ENCODE results near the gene SLC35F1. TPM values are rescaled to one million over a fixed set of nuclear protein-coding genes. Genes with fewer than 3 reads are reported as not detected.
"Not testable (repeated sequence)": the region's sequence is repeated elsewhere in the genome, so short reads cannot be mapped to it uniquely, and the experiment has no call there.

The SLC35F1 gene
- total RNA-seq, 1 donor from 2014 or later: not detected

GRCh38 chr6:117928833-117929232 lies 21.8 kb downstream of the SLC35F1 start:
- ATAC-seq: no peak

DNA sequence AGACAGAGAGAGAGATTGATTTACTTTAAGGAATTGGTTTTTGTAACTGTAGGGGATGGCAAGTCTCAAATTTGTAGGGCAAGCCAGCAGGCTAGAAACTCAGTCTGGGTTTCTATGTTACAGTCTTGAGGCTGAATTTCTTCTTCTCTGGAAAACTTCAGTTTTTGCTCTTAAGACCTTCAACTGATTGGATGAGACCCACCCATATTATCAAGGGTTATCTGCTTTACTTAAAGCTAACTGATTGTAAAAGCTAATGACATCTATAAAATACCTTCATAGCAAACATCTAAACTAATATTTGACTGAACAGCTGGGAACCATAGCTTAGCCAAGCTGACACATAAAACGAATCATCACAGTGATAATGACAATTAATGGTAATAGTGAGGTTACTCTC lies 22.4 kb downstream of the SLC35F1 start:
- no peak for ATAC-seq

DNA sequence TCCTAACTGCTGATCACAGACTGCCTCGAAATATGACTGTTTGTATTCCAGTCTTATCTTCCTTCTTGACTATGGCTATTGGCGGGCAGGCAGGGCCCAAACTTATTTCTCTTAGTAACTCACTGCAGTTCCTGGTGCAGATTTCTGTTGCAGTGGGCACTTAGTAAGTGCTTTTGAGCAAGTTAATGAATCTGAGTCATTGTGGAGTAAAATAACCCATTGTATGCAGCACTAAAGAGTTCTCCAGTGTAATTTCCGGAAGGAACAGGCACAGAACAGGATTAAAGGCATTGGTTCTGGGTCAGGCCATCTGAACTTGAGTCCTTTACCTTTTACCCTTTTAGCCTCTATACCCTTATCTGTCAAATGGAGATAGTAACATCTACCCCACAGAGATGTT lies 23.6 kb downstream of the SLC35F1 start:
- no peak for ATAC-seq

DNA sequence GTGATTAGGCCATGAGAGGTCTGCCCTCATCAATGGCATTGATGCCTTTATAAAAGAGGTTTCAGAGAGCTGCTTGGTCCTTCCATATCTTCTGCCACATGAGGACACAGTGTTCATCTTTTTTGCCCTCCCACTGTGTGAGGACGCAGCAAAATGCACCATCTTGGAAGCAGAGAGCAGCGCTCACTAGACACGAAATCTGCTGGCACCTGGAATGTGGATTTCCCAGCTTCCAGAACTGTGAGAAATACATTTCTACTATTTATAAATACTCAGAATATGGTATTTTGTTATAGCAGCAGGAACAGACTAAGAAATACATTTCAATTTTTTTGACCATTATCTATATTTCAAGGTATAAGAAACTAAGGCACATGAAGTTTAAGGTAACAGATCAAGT lies 24.9 kb downstream of the SLC35F1 start:
- no peak for ATAC-seq

DNA sequence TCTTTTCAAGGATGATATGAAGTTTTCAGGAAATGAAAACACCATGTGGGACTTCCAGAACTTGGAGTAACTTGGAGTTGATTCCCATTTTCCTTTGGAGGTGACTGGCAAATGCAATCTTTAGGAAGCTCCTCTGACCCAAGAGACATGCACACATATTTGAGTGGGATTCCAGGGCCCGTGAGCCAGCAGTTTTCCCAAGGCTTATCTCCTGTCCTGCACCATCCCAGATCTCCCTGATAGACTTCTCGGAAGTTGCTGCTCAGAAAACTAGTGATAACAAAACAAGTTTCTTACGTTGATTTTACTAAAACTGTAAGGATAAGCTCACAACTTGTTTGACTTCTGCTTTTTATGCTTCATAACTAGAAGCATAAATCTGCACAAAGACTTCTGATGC lies 25.6 kb downstream of the SLC35F1 start:
- no peak for ATAC-seq

GRCh38 chr6:117933471-117933870 lies 26.4 kb downstream of the SLC35F1 start:
- ATAC-seq: no peak

DNA sequence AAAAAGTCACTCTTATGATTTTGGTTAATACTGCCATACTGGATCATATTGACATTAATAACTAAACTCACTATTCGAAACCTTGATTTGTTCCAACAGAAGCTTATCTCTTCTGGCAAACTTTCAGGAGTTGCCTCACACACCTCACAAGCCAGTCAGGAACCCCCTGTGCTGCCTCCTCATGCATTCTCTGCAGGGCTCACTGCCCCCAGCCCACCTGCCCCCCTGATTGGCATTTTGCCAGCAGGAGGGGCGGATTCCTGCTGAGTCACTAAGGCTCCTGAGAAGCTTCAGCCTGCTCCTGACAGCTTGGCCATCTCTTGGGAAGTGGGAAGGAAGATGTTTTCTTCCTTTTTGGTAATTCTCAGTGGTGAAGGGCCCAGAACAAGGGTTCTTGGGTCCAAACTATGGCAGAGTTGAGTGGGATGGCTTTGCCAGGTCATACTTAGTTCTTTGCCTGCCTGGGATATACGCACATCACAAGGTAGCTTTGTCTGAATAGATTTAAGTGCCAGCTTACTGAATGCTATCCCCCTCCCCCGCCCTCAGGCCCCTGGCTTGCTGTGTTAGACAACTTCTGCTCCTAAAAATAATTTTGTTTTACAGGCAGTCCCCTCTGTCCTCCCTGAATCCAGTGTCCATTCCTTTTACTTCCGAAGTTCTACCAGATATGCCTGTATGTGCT lies 31.4 kb downstream of the SLC35F1 start:
- ATAC-seq: no peak

GRCh38 chr6:117947234-117947633 lies 40.2 kb downstream of the SLC35F1 start:
- ATAC-seq: no peak

GRCh38 chr6:117951783-117952182 lies 44.7 kb downstream of the SLC35F1 start:
- no peak for ATAC-seq

DNA sequence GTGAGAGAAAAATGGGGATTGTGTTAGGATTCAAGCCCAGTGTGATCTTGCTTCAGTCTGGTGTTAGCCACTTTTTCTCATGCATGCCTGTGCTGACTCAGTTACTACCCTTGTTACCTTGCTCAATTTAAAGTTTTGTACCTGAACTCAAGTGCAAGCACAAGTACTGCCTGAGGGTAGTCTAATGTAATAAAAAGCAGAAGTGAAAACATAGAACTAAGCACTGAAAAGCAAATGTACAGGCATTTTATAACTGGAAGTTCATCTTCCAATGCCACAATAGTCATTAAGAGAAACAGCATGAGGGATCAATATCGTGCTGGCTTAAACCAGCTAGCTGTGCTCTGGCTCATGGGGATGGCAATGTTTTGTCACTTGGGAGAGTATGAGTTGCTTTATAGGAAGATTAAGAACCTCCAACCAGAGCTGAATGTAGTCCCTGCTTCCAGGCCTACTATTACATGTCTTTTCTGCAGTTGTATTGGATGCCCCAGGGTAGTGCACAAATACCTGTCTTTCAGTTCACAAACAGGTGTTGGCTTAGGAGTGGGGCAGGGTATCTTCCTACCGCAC lies 48.7 kb downstream of the SLC35F1 start:
- no peak for ATAC-seq

GRCh38 chr6:117956386-117956785 lies 49.3 kb downstream of the SLC35F1 start:
- no peak for ATAC-seq

DNA sequence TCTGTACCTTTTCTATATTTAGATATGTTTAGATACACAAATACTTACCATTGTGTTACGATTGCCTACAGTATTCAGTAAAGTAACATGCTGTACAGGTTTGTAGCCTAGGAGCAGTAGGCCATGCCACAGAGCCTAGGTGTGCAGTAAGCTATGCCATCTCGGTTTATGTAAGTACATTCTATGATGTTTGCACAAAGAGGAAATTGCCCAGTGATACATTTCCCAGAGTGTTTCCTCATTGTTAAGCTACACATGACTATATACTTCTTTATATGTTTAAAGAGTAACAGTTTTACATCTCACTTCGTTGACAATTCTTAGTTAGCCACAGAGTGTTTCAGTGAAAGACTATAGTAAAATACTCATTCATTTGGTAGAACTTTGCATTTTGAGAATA lies 51.5 kb downstream of the SLC35F1 start:
- no peak for ATAC-seq

DNA sequence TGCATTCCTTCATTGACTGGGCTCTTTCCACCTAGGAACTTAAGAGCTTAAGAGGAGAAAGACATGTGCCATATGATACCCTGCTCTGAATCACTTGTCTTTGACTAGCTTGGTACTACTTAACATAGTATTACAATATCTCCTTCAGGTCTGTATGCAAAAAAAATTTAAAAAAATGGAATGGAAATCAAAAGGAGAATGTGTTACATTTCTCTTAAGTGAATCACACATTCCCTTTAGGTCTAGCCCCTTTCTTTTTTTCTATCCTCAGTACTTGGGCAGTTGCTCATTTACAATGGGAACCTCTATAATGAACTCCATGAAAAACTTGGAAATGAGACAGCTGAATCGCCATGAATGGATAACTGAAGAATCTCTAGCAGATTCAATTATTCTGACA lies 53.8 kb downstream of the SLC35F1 start:
- no peak for ATAC-seq

DNA sequence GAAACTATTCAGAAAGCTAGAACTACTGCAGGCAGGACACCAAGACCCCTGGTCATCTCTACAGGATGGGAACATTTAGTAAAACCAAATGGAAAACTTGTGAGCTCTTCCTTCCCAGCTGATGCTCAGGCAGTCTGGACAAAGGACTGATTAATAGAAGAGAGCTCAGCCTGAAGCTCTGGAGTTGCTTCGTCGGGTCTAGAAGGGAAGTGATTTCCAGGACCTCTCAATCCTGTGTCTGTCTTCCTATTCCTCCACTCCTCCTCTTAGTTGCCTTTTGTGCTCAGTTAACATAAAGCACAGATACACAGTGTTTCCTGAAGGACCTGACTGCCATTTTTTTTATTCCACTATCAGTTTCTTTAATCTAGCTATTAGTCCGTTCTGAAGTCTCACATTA lies 54.2 kb downstream of the SLC35F1 start:
- no peak for ATAC-seq

DNA sequence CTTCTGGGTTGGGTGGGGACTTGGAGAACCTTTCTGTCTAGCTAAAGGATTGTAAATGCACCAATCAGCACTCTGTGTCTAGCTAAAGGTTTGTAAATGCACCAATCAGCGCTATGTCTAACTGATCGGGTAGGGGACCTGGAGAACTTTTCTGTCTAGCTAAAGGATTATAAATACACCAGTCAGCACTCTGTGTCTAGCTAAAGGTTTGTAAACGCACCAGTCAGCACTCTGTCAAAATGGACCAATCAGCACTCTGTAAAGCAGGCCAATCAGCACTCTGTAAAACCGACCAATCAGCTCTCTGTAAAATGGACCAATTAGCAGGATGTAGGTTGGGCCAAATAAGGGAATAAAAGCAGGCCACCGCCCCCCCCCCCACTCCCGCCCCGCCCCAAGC lies 58.7 kb downstream of the SLC35F1 start:
- ATAC-seq: not testable (repeated sequence)

GRCh38 chr6:117971637-117972036 lies 64.6 kb downstream of the SLC35F1 start:
- no peak for ATAC-seq

DNA sequence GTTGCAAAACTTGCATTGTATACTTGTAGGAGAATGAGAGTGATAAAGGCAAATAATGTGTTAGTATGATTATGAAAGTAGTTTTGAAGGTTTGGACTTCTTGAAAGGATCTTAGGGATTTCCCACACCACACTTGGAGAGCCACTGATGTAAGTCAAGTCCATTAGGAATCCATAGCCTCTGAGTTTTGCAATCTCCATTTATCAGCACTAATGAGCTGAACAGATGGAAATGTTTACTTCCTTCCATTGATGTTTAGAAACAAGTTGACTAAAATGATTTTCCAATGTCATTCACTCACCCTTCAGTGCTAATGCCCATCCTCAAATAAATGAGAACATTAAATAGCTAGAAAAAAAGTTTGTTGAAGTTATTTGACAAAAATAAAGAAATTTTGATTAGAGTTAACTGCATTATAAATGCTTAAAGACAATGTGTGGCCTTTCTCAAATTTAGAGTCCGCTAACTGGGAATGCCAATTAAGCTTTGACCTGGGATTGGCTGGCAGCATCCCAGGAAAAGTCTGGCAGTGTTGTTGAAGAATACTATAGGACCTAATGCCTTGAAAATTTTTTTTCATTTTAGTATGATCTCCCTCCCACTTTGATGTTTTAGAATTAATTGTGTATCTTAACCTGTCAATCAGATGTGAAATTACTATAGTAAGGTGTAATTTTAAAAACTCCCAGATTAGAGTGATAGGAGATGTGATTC lies 68.0 kb downstream of the SLC35F1 start:
- no peak for ATAC-seq

GRCh38 chr6:117976030-117976651 lies 69.1 kb downstream of the SLC35F1 start:
- ATAC-seq: no peak

DNA sequence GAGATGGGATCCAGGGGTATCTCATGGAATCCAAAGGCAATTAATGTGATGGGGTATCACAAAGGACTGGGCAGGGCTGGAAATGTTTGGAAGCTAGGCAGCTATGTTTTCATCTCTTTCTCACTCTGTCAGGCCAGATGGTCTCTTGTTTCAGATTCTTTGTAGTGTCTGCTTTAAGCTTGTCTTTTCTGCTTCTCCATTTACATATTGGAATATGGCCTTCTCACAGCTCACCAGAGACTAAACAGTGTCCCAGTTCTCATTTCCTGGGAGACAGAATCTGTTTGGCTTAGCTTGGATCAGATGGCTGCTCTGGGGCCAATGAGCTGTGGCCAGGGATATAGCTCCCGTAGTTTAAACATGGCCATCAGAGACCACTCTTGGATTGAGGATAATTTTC lies 78.9 kb downstream of the SLC35F1 start:
- no peak for ATAC-seq

DNA sequence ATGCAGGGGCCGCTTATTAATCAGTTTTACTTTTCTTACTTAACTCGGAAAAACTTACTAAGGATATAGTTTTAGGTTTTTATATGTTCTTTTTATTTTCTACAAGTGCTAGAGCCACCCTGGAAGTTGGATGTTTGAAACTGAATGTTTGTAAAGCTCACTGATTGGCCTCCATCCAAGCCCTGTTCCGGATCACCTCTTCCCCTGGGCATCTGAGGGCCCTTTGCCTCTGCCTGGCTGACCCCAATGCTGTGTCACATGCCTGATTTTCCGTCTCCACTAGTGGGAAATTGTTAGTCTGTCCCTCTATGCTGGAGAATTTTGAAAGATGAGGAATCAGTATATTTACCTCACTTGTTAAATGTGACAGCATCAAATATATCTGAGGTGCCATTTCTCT lies 79.3 kb downstream of the SLC35F1 start:
- no peak for ATAC-seq

DNA sequence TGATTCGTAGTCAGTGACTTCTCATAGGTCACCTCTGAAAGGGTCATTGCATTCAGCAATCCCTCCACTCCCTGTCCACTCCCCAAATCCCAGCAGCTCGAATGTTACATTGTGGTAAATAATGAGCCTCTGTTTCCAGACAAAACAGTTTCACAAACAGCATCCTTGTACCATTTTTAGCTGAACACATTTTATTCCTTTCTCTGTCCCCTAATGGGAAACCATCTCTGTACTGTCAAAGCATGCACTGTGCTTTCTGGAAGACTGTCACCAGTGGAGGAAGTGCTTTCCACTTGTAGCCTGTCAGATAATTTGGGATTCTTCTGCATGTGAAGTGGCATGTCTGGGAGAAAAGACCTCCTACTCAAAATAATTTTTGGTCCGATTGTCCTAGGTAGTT lies 82.0 kb downstream of the SLC35F1 start:
- ATAC-seq: no peak

- no peak for ATAC-seq
Measured at GRCh38 chr6:117990151-117990550, 83.1 kb downstream of the SLC35F1 start.

- no peak for ATAC-seq
Measured at GRCh38 chr6:117992856-117993255, 85.8 kb downstream of the SLC35F1 start.

DNA sequence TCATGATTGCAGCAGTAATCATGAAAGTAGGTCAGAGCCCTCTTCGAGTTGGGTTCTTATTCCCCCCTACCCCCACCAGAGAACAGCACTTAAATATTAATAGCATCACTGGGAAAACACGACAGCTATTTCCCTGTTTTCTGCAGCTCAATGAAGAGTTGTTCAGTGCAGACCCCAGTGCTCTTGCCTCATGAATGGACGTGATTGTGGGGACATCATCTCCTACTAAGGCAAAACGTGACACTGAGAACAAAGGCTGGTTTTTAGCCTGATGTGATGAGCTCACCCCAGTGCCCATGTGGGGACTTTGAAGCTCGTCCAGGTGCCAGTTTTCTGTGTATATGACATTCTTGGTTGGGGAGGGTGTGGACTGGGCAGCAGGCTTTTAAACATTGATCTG lies 105.9 kb downstream of the SLC35F1 start:
- ATAC-seq: no peak

All from esophagus mucosa (tissue), 1 donor.